HG02623 (cell line): Measurements from ENCODE around the gene ARL3.
"Not testable (repeated sequence)": the region's sequence is repeated elsewhere in the genome, so short reads cannot be mapped to it uniquely, and the experiment has no call there.

Source experiments
- ATAC-seq: cut with Tn5 transposase; IDR thresholded peaks from one replicate; pipeline ENCODE4 v1.9.1; 2021; ENCODE audit warnings: moderate library complexity; ENCODE audit not compliant: unreplicated experiment

Gene ARL3

DNA sequence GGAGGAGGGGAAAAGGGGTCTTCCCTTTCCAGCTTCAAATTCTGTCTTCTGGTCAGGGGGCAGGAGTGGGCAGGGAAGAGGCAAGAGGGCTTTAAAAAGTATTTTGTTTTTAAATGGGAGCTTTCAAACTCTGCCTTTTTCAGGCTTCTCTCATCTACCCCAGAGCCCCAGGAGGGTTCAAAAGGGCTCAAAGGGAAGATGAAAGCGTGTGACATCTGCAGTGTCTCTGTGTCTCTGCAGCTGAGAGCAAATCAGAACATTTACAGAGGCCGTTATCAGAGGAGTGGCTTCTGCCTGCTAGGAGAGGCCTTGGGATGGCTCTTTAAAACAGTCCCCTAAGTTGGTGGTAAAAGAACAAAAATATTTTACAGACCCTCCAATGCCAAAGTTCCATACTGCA is 39.6 kb downstream of the ARL3 start:
- ATAC-seq, result no peak

- no peak for ATAC-seq
Measured at GRCh38 chr10:102673819-102674511, 40.2 kb downstream of the ARL3 start.

GRCh38 chr10:102673236-102673818 is 40.9 kb downstream of the ARL3 start:
- no peak for ATAC-seq

DNA sequence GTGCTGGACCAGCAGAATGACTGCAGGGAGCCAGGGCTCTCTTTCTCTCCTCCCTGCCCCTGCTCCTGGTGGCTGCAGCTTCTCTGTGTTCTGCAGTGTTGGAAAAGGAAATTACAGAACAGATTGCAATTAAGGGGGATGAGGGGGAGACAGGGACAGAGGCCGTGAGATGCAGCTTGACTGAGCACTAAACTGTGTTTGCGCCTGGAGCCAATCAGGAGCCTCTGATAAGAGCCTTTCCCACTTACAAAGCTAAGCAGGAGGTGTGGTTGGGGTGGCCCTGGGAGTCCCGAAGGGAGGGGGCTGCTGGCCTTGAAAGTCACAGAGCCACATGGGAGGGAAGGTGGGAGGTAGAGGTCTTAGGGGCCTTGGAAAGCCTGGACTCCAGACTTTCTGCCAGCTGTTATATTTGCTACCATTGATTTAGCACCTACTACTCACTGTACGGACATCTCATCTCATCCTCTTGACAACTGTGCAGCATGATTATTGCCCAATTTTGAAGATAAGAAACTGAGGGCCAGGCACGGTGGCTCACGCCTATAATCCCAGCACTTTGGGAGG is 43.2 kb downstream of the ARL3 start:
- ATAC-seq, result no peak

DNA sequence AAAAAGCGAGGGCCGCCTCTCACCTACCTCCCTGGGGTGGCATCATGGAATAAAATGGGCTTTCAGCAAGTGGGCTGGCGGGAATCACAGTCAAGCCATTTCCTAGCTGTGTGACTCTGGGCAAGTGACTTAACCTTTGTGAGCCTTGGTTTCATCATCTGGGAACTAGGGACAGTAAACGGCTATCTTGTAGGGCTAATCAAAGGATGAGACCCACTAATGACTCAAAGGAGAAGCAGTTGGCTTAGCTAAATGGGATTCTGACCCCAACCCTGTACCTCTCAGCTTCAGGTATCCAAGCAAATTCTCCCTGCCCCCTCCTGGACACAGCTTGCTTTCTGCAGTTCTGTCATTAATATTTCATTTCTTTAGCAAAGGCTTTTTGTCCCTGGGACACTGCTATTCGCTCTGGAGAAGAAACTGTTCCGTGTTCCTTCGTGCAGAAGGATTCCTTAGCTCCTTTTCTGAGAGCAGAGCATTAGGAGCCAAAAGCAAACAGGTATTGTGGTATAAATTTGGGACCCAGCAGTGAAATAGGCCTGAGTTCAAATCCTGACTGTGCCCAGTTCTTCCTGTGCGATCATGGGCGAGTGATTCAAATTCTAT is 44.0 kb downstream of the ARL3 start:
- ATAC-seq, result no peak

DNA sequence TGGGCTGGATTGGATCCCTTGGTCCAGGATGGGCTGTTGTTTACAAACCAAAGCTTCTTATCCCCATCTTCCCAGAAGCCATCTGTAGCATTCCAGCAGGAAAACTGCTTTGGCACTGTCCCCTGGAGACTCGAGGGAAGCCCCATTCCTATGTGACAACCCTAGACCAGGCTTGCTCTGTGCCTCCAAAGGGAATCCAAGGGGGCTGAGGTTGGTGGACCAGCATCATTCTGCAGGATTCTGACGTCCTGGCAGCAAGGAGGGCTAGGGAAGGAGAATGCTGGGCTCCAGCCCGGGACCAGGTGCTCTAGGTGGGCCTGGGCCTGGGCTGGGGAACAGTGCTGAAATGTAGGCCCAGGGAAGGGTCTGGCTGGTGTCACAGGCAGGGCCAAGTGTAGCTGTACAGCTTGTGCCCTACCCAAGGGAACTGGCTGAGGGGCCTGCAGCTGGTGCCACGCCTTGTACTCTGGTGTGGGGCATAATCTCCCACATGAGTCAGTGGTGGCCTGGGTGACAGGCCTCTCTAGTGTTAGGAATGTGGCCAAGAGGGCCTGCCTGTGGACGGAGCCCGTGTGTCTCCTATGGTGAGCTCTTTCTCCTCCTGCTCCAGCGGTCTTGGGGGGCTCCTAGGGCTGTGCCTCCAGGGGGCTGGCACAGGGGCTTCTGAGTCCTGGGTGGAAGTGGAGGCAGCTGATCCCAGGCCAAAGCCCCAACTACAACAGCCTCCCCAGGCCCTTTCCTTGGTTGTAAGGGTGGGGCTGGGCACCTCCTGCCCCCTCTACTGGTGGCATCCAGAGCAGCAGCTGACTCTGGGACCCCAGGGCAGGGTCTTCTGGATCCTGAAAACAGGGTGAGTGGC is 44.8 kb downstream of the ARL3 start:
- no peak for ATAC-seq

GRCh38 chr10:102668326-102669107 is 45.7 kb downstream of the ARL3 start:
- no peak for ATAC-seq

GRCh38 chr10:102667411-102667810 is 46.8 kb downstream of the ARL3 start:
- not testable (repeated sequence) for ATAC-seq

DNA sequence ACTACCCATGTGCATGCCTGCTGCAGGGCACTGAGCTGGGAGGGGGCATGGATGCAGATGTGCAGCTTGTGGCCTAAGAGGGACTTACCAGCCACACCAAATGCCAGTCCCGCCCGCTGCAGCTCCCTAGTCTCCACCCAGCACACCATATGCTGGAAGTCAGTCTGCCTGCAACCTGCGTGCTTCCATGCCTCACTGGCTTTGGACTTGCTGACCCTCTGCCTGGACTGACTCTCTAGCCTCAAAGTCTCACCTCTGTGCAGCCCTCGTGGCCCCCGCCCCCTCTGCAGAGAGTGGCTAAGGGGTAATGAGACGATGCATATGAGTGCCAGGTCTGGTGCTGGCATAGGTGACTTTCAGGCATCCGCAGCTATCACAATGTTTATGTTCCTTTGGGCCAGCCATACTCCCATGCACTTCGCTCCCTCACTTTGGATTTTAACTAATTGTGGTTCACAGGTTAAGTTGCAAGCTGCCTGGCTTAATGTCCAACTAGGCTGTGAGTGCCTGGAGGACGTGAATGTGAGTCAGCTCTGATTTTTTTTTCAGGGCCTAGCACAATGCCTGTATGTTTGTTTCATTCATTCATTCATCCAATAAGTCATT is 48.2 kb downstream of the ARL3 start:
- ATAC-seq, result no peak

GRCh38 chr10:102661658-102662028 is 52.6 kb downstream of the ARL3 start:
- no peak for ATAC-seq

GRCh38 chr10:102660888-102661657 is 53.1 kb downstream of the ARL3 start:
- ATAC-seq, result peak; percentile 85

GRCh38 chr10:102658802-102659201 is 55.4 kb downstream of the ARL3 start:
- ATAC-seq, result no peak

DNA sequence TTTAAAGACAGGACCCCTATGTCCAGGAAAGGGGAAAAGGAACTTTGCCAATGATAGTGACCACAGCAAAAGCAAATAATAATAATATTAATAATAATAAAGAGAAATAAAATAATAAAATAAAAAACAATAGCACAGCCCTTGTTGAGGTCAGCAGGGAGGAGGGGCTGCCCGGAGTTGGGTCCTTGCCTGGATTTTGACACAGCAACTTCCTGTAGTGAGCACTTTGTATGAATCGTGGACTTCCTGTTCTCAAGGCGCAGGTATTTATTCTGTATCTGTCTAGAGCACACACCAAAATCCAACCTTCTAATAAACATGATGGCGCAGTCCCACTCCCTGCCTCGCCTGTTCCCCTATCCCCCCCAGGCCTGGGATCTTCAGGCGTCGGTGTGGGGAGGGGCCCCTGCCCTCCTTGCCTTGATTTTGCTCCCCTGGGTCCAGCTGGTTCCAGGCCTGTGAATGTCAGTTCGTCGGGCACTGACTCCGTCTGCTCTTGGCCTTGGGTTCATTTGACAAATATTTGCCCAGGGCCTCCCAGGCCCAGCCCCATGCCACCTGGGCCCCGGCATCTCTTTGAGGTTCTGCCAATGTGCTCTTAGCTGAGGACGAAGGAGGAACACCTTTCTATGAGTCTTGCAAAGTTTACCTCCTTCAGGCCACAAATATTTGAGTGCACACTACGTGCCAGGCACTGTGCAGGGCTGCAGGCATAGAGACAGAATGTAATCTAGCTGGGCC is 56.0 kb downstream of the ARL3 start:
- no peak for ATAC-seq

- ATAC-seq, result no peak
Measured at GRCh38 chr10:102657451-102657850, 56.7 kb downstream of the ARL3 start.

DNA sequence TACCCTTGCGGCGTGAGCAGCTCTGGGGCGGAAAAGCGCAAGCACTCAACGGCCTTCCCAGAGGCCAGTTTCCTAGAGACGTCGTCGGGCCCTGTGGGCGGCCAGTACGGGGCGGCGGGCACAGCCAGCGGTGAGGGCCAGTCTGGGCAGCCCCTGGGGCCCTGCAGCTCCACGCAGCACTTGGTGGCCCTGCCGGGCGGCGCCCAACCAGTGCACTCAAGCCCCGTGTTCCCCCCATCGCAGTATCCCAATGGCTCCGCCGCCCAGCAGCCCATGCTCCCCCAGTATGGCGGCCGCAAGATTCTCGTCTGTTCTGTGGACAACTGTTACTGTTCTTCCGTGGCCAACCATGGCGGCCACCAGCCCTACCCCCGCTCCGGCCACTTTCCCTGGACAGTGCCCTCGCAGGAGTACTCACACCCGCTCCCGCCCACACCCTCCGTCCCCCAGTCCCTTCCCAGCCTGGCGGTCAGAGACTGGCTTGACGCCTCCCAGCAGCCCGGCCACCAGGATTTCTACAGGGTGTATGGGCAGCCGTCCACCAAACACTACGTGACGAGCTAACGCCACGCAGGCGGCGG is 57.3 kb downstream of the ARL3 start:
- no peak for ATAC-seq

- no peak for ATAC-seq
Measured at GRCh38 chr10:102656026-102656425, 58.2 kb downstream of the ARL3 start.

GRCh38 chr10:102654969-102655368 is 59.2 kb downstream of the ARL3 start:
- ATAC-seq, result no peak

GRCh38 chr10:102654566-102654965 is 59.6 kb downstream of the ARL3 start:
- no peak for ATAC-seq
